HepG2 (cell line): ENCODE data around the gene CNOT10. TPM values are rescaled to one million over a fixed set of nuclear protein-coding genes. Genes with fewer than 3 reads are reported as not detected.

Experiments
- BCL6 ChIP-seq: IDR thresholded peaks from 2 replicates; pipeline ENCODE4 v1.6.1; 2016; ENCODE audit warnings: missing genetic modification reagents, missing compliant biosample characterization
- BCLAF1 ChIP-seq: fragments of 450-650 bp; IDR thresholded peaks from 2 replicates; pipeline ENCODE4 v1.6.1; 2017; ENCODE audit warnings: mild to moderate bottlenecking
- FOXK2 ChIP-seq: fragments of 450-650 bp; IDR thresholded peaks from 2 replicates; pipeline ENCODE4 v1.6.1; 2016
- HOXA5 ChIP-seq: sonication (generic); formaldehyde crosslinking; IDR thresholded peaks from 2 replicates; pipeline ENCODE4 v1.4.0; 2020; ENCODE audit warnings: missing genetic modification reagents
- KMT2B ChIP-seq: IDR thresholded peaks from 2 replicates; pipeline ENCODE4 v1.6.1; 2016; ENCODE audit warnings: missing genetic modification reagents, missing compliant biosample characterization
- LRRFIP1 ChIP-seq: sonication (generic); formaldehyde crosslinking; conservative IDR thresholded peaks from 2 replicates; pipeline ENCODE4 v1.4.0; 2020; ENCODE audit warnings: missing genetic modification reagents
- MXI1 ChIP-seq: IDR thresholded peaks from 3 replicates; pipeline ENCODE4 v1.6.1; 2012; ENCODE audit warnings: low read depth, low read length, inconsistent platforms, borderline replicate concordance
- NCOA1 ChIP-seq: sonication (generic); formaldehyde crosslinking; IDR thresholded peaks from 2 replicates; pipeline ENCODE4 v1.9.0; 2021; ENCODE audit warnings: missing genetic modification reagents
- NR0B2 ChIP-seq: sonication (generic); formaldehyde crosslinking; IDR thresholded peaks from 2 replicates; pipeline ENCODE4 v1.4.0; 2020; ENCODE audit warnings: mild to moderate bottlenecking, missing genetic modification reagents
- NR2F2 ChIP-seq: IDR thresholded peaks from 2 replicates; pipeline ENCODE4 v1.6.1; 2012; ENCODE audit warnings: low read depth, inconsistent platforms, borderline replicate concordance
- RNF219 ChIP-seq: sonication (generic); formaldehyde crosslinking; IDR thresholded peaks from 2 replicates; pipeline ENCODE4 v1.5.0; 2020; ENCODE audit warnings: mild to moderate bottlenecking, missing genetic modification reagents
- SALL1 ChIP-seq: sonication (generic); formaldehyde crosslinking; IDR thresholded peaks from 2 replicates; pipeline ENCODE4 v1.8.0; 2022; ENCODE audit warnings: mild to moderate bottlenecking, missing genetic modification reagents
- SALL2 ChIP-seq: sonication (generic); formaldehyde crosslinking; IDR thresholded peaks from 2 replicates; pipeline ENCODE4 v1.8.1; 2023; ENCODE audit warnings: mild to moderate bottlenecking, missing genetic modification reagents, inconsistent platforms
- SMAD1 ChIP-seq: sonication (generic); formaldehyde crosslinking; IDR thresholded peaks from 2 replicates; pipeline ENCODE4 v1.4.0; 2020; ENCODE audit warnings: missing genetic modification reagents, low read depth, mild to moderate bottlenecking, borderline replicate concordance
- SRSF9 ChIP-seq: fragments of 200-400 bp; formaldehyde crosslinking; IDR thresholded peaks from 2 replicates; pipeline ENCODE4 v1.6.1; 2018; ENCODE audit warnings: borderline replicate concordance, mild to moderate bottlenecking, low read depth, low read length; ENCODE audit not compliant: insufficient read depth, poor library complexity, severe bottlenecking
- SYNCRIP ChIP-seq: fragments of 200-400 bp; formaldehyde crosslinking; IDR thresholded peaks from 2 replicates; pipeline ENCODE4 v1.6.1; 2018; ENCODE audit warnings: mild to moderate bottlenecking, low read depth, low read length; ENCODE audit not compliant: insufficient read depth
- ZMAT5 ChIP-seq: sonication (generic); formaldehyde crosslinking; IDR thresholded peaks from 2 replicates; pipeline ENCODE4 v1.5.0; 2020; ENCODE audit warnings: mild to moderate bottlenecking, low read depth, missing genetic modification reagents, borderline replicate concordance
- ZNF235 ChIP-seq: sonication (generic); formaldehyde crosslinking; IDR thresholded peaks from 2 replicates; pipeline ENCODE4 v1.8.1; 2023; ENCODE audit warnings: mild to moderate bottlenecking, missing genetic modification reagents, borderline replicate concordance
- ZNF451 ChIP-seq: sonication (generic); formaldehyde crosslinking; IDR thresholded peaks from 2 replicates; pipeline ENCODE4 v1.5.0; 2020; ENCODE audit warnings: mild to moderate bottlenecking, missing genetic modification reagents
- ZNF572 ChIP-seq: sonication (generic); formaldehyde crosslinking; IDR thresholded peaks from 2 replicates; pipeline ENCODE4 v1.5.1; 2020; ENCODE audit warnings: mild to moderate bottlenecking, missing genetic modification reagents
- ZNF792 ChIP-seq: IDR thresholded peaks from 2 replicates; pipeline ENCODE4 v1.6.1; 2016
- ZNF878 ChIP-seq: sonication (generic); formaldehyde crosslinking; IDR thresholded peaks from 2 replicates; pipeline ENCODE4 v1.8.1; 2023; ENCODE audit warnings: mild to moderate bottlenecking, missing genetic modification reagents, moderate library complexity
- polyA plus RNA-seq, 8 experiments: library from polyadenylated mRNA; depleted of rRNA in 3 of 8; stranded (reverse) in 7 of 8; unstranded in 1 of 8; fragments of >200 nt; fragmentation: Illumina TruSeq in 4 of 8; extraction: Trizol in 4 of 8; gene quantifications; 2 replicates each; pipeline versions ENCODE4 v1.2.1 to v1.2.3, GENCODE V29; 2011 to 2016; ENCODE audit warnings: low read depth in 4 of 8, missing spikeins in 1 of 8, mixed read lengths in 1 of 8; ENCODE audit not compliant: insufficient read depth in 1 of 8
- total RNA-seq, 5 experiments: library from RNA; depleted of rRNA; stranded (reverse); fragments of >200 nt; fragmentation: Illumina TruSeq; extraction: Trizol; gene quantifications; 2 replicates each; pipeline ENCODE4 v1.2.3, GENCODE V29; 2016; ENCODE audit warnings: low read depth in 1 of 5

CNOT10 gene
- total and polyA plus RNA-seq, 2 of the 13 experiments (the other 11 are each of a cell fraction or from before 2014, with no cell fraction given), result 21.2 to 34.1 TPM

- peak; percentile 95 for TF ChIP-seq SALL2 (CRISPR knock-in tag)
- TF ChIP-seq MXI1, result peak; percentile 82; the same call in 2 of the 3 replicates
- no peak for TF ChIP-seq SYNCRIP
- peak; percentile 46; the same call in 1 of the 2 replicates for TF ChIP-seq SMAD1
- no peak for TF ChIP-seq LRRFIP1 (CRISPR knock-in tag)
- peak; percentile 75 for TF ChIP-seq FOXK2
- no peak for TF ChIP-seq ZNF451 (CRISPR knock-in tag)
- TF ChIP-seq HOXA5 (CRISPR knock-in tag), result peak; percentile 69
- peak; percentile 34; the same call in 1 of the 2 replicates for TF ChIP-seq BCL6
- peak; percentile 85; the same call in 1 of the 2 replicates for TF ChIP-seq ZNF572 (CRISPR knock-in tag)
- TF ChIP-seq ZMAT5 (CRISPR knock-in tag), result no peak
- 0 out of 2 replicates have a peak, but pooled peaks have one; percentile 46 for TF ChIP-seq RNF219 (CRISPR knock-in tag)
- TF ChIP-seq KMT2B (CRISPR knock-in tag), result peak; percentile 91
- no peak for TF ChIP-seq NCOA1
- no peak for TF ChIP-seq BCLAF1
- peak; percentile 81 for TF ChIP-seq SALL1
- no peak for TF ChIP-seq SRSF9
- no peak for TF ChIP-seq NR0B2 (CRISPR knock-in tag)
- TF ChIP-seq ZNF878, result no peak
- TF ChIP-seq ZNF792 (CRISPR knock-in tag), result peak; percentile 82
- TF ChIP-seq NR2F2, result no peak
- peak; percentile 69; the same call in 1 of the 2 replicates for TF ChIP-seq ZNF235 (CRISPR knock-in tag)
Observed at GRCh38 chr3:32684800-32685542, at the start of gene CNOT10 (continued).
